GM18951 (cell line): ENCODE results near the gene SMAD7.

ENCODE experiments used
- POLR2A ChIP-seq: IDR thresholded peaks from 4 replicates; pipeline ENCODE4 v1.6.1; 2011; ENCODE audit warnings: mild to moderate bottlenecking; ENCODE audit not compliant: insufficient read length, insufficient read depth; ENCODE audit errors: extremely low read depth
- in situ Hi-C: fragments of 300-500 bp; cut with MboI; formaldehyde crosslinking; loops from one replicate; pipeline ENCODE4 v1.12.0; 2022; ENCODE audit warnings: low sequenced_read_pairs, mixed read lengths, inconsistent platforms; ENCODE audit not compliant: unreplicated experiment

Gene SMAD7

DNA sequence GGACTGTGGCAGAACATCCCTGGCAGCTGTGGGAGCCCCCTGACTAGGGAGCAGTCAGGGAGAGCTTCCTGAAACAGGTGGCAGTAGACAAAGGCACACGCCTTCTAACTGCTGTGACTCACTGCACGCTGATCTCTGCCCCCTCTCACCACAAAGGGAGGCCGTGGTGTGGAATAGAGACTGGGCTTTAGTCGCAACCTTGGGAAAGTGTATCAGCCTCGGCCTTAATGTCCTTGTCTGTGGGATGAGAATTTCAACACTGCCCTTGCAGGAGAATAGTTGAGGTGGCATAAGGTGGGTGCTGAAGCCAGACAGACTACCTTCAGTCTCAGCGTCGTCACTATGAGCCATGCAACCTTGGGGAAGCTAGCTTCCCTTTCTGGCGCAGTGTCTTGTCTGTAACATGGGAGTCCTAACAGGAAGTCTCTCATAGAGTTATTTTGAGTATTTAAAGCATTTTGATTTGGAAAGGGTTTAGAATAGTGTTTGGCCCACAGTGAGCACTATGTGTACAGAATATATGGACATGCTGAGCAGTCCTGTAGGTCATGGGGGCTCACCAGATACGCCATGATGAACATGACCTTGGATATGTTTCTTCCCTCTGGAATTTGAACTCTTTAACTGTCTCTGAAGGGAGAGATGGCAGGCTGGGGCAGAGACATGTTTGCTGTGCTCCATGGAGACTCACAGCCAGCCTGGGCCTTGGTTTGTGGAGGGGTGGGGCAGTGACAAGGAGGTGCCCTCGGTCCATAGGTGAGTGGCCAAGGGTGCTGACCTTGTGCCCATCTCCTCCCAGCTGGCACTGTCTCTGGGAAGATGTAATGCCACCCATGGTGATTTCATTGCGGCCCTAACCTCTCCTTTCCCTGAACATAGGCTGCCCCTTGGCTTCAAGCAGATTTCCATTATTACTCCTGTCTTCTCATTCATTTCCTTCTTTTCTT, 29.5 kb upstream of the SMAD7 start:
- TF ChIP-seq POLR2A: no peak
- in situ Hi-C loops: no loop called here

DNA sequence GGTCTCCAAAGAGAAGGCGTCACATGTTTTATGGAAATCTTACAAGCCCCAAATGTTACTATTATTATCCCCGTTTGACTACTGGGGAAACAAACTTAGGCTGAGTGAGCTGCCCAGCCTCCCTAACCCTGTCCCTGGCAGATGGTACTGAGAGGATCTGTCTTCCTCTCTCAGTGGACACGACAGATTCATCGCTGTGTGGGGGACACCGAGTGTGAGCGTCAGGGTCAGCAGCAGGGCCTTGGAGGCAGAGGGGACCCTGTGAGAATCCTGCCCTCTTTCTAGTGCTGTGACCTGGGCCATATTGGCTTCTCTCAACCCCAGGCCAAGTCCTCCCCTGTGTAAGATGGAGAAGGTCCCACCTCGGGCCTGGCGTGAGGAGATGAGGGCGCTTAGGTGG, 27.1 kb upstream of the SMAD7 start:
- TF ChIP-seq POLR2A: no peak
- in situ Hi-C loops: no loop called here

- in situ Hi-C loops: no loop called here
- TF ChIP-seq POLR2A: peak; percentile 28
Measured at GRCh38 chr18:48975817-48976649, 25.3 kb upstream of the SMAD7 start.

DNA sequence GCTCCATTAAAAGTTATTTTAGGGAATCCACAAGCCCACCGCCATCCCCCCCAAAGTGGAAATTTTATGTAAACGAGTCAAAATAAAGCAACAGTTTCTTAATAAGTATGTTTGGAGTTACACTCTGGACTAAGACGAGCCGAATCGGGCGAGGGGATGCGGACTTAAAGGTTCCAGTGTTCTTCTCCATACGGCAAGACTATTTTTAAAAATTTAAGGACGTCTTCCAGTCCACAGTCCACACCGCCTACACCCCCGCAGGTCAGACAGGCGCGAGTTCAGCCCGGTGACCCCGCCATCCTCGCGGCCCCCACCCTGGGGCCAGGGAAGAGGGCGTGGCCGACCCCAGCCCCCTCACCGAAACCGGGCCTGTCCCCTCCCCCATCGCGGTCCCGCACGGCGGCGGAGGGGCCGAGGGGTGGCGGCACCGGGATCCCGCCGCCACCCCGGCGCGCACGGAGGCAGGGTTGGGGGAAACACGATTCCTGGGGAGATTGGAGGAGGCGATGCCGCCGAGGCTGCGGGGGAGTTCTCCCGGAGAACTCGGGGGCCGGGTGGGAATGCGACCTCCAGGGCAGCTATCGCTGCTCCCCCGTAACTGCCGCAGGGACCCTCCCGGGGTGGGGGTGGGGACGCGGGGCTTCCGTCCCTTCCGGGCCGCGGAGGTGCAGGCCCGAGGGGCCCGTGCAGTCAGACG, 24.5 kb upstream of the SMAD7 start:
- no peak for TF ChIP-seq POLR2A
- in situ Hi-C loops: no loop called here

DNA sequence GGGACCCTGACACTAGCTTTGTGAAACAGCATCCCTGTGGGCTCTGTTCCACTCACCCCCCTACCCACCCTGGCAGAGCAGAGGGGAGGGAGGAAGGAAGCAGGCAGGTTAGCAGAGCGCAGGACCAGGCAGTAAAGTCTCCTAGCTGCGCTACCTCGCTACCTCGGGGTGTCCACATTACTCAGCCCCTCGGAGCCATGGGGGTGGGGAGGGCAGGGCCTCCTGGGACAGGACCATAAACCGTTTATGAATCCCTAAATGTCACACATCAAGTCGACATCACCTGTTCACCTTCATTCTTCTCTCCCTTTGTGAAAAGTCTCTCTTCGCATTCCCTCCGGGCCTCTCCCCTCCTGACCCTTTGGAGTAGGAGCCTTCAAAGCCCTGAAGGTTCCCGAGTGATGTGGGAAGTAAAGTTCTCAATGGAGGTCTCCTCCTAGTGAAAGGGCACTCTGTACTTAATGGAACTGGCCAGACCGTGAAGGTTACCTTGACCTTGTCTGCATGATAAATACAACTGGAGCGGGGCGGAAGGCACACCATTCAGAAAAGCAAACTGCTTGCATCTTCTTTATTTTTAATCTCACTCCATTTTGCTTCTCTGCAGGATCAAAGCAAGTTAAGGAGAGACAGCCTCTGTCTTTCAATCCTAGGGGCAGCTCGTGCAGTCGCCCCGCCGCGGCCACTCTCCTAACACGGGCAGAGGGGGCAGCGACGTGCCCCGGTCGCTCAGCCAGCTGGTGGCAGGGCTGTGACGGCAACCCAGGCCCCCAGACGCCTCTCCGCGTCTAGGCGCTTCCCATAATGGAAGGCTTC, 23.7 kb upstream of the SMAD7 start:
- TF ChIP-seq POLR2A: no peak
- in situ Hi-C loops: no loop called here

DNA sequence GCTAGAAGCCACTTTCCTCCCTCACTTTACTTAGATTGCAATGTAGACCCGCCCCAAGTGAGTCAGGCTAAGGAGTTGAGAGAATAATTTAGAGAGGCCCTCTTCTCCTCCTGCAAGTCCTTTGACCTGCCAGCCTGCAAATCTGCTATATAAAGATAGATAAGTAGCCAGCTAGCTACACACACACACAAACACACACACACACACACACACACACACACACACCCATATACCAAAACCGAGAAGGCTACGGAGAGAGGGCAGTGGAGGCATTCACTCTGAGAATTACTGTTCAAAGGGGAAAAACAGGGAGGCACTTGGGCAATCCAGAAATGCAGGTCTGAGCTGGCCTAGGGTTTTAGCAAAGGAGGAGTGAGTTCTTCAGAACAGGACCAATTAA, 23.0 kb upstream of the SMAD7 start:
- in situ Hi-C loops: no loop called here
- TF ChIP-seq POLR2A: no peak

DNA sequence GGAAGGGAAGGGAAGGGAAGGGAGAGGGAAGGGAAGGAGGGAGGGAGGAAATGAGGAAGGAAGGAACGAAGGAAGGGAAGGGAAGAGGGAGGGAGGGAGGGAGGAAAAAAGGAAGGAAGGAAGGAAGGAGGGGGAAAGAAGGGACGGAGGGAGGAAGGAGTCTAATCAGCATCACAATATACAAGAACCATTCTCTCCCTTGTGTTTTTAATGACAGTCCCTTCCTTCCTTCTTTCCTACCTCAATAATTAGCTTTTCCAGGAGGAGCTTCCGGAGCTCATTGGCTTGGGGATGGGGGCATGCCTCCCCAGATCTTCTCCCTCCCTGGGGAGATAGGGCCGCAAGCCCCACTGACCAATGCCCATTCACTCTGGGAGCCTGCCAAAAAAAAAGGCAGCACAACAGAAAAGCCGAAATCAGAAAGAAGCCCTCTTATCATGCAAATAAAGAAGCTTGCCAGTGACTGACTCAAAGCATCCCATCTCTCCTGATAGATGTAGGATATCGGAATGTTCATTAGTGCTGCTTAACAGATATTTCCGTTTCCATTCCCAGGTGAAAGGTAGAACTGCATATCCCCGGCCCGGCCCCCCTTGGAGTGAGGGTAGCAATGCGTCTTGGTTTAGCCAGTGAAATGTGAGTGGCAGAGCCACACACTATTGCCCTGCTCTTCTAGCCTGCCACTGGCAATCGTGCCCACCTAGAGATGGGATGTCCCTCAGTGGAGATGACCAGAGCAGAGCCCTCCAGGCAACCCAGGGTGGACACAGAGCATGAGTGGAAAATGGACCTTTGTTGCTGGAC, 17.8 kb upstream of the SMAD7 start:
- in situ Hi-C loops: no loop called here
- TF ChIP-seq POLR2A: no peak

GRCh38 chr18:48967545-48967944, 16.8 kb upstream of the SMAD7 start:
- no peak for TF ChIP-seq POLR2A
- in situ Hi-C loops: no loop called here

DNA sequence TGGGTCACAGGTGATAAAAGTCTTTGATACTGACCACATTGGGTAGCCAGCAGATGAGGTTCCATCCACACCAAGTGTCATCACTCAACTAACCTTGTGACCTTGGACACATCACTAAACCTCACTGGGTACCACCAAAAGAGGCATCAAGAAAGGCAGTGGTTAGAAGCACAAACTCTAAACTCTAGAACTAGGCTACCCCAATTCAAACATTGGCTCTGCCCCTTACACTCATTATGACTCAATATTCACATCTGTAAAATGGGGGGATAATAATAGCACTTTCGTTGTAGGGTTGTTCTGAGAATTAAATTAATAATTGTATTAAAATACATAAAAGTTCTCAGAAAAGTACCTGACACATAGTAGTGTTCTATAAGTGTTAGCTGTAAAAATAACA, 15.8 kb upstream of the SMAD7 start:
- TF ChIP-seq POLR2A: no peak
- in situ Hi-C loops: no loop called here

DNA sequence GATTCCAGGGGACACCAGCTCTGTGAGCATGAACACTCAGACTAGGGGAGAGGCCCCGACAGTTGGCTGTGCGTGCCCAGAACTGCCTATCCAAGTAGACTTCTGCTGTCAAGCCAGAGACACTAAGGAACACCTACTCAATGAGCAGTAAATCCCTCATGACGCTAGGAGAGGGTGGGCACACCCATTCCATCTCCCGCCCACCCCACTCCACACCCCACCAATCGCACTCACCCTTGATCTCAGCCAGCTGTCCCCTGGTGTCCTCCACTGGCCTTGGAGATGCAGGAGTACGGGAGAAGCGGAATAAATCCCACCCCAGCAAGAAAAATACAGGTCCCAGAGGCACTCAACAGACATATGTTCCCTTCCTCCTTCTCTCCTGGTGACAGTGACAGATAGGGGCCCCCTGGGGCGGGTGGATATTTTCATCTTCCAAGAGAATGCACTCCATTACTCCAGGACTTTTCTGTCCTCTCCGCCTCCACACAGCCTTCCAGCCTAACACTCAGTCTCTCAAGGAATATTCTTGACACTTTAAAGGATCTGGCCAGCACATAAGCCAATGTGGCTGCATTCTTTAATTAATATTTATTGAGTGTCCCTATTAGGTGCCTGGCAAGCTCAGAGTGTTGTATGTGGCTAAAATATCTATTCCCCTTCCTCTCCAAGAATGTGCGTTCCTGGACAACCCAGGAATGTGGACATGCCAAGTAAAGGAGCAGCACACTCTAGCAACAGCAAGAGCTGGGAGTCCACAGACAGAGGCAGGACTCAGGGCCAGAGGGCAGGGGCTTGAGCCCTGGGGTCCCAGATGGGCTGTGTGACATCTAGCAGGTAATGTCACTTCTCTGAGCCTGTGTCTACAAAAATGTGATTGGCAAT, 13.1 kb upstream of the SMAD7 start:
- no peak for TF ChIP-seq POLR2A
- in situ Hi-C loops: no loop called here
